Bronchial epithelial cell (primary cell): ENCODE measurements around the gene HDAC4. TPM values are rescaled to one million over a fixed set of nuclear protein-coding genes. Genes with fewer than 3 reads are reported as not detected.

ENCODE experiments used
- DNase-seq: peaks from one replicate; pipeline ENCODE4 v3.0.0-alpha.2; 2010; ENCODE audit warnings: low read depth
- FAIRE-seq: peaks from 2 replicates; lab custom pipeline; 2011; peaks lifted over from hg19 to GRCh38; lab: Jason Lieb, UNC
- H3K27me3 ChIP-seq: 2 replicates; pipeline ENCODE4 v1.5.1; 2011; ENCODE audit warnings: low read length; ENCODE audit not compliant: control insufficient read depth, insufficient read depth
- H3K36me3 ChIP-seq: 2 replicates; pipeline ENCODE4 v1.5.1; 2011; ENCODE audit warnings: low read length; ENCODE audit not compliant: control insufficient read depth, insufficient read depth
- H3K4me3 ChIP-seq: 2 replicates; pipeline ENCODE4 v1.5.1; 2011; ENCODE audit warnings: mild to moderate bottlenecking, low read depth, low read length, control low read depth
- total RNA-seq: library from RNA; depleted of rRNA; stranded (reverse); fragments of >200 nt; gene quantifications from 2 replicates; pipeline ENCODE4 v1.2.1, GENCODE V29; 2014
- TF ChIP-seq, protein P1 (sequence below): IDR thresholded peaks from 2 replicates; pipeline ENCODE4 v1.5.1; 2011; ENCODE audit warnings: mild to moderate bottlenecking, moderate library complexity, low read length, control low read depth, inconsistent platforms; ENCODE audit not compliant: insufficient read depth, severe bottlenecking

The HDAC4 gene
- total RNA-seq, 1 donor from 2014 or later = 5.3 TPM

DNA sequence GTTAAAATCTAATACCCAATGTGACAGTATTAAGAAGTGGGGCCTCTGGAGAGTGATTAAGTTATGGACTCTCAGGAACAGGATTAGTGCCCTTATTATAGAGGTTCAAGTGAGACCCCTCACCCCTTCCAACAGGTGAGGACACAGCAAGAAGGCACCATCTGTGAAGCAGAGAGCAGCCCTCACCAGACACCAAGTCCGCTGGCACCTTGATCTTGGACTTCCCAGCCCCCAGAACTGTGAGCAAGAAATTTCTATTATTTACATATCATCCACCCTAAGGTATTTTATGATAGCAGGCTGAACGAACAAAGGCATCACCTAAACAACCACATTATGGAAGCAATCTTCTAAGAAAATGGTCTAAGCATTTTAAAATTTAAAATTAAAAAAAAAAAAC is 59.0 kb downstream of the HDAC4 start:
- TF ChIP-seq, protein P1, sequence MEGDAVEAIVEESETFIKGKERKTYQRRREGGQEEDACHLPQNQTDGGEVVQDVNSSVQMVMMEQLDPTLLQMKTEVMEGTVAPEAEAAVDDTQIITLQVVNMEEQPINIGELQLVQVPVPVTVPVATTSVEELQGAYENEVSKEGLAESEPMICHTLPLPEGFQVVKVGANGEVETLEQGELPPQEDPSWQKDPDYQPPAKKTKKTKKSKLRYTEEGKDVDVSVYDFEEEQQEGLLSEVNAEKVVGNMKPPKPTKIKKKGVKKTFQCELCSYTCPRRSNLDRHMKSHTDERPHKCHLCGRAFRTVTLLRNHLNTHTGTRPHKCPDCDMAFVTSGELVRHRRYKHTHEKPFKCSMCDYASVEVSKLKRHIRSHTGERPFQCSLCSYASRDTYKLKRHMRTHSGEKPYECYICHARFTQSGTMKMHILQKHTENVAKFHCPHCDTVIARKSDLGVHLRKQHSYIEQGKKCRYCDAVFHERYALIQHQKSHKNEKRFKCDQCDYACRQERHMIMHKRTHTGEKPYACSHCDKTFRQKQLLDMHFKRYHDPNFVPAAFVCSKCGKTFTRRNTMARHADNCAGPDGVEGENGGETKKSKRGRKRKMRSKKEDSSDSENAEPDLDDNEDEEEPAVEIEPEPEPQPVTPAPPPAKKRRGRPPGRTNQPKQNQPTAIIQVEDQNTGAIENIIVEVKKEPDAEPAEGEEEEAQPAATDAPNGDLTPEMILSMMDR = no peak
- no peak for FAIRE-seq

DNA sequence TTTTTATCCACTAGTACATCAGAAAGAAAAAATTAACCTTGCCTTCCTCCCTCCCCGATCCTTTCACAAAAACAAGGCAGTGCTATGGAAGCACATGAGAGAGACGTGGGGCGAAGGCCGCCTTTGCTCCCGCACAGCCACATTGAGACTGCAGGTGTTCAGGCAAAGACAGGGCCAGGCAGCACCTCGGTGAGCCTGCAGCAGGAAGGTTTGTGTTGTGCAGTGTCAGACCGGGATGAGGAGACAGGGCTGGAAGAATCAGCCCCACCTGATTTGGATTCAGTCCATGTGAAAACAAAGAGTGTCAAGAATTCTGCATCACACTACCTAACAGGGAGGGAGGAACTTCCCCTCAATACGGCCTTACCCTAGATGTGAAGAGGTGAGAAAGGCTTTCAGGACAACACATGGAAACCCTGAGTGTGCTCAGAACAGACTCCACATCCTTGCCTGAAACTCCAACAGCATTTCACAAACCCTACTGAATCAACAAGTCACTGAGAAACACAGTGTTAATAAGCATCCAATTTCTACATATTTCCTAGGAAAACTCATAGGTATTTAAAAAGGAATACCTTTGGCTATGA is 59.6 kb downstream of the HDAC4 start:
- TF ChIP-seq, protein P1 = no peak
- DNase-seq = no peak
- no peak overlapping the region for H3K4me3 ChIP-seq
- no peaks in the 10 kb centered on the region for H3K27me3 ChIP-seq
- H3K36me3 ChIP-seq = no peaks in the 10 kb centered on the region
- no peak for FAIRE-seq

More for the DNA sequence above, 59.0 kb downstream of the HDAC4 start:
- Histone ChIP-seq H3K4me3 (no peak overlapping the region), H3K27me3 (no peaks in the 10 kb centered on the region), H3K36me3 (no peaks in the 10 kb centered on the region)
- DNase-seq = no peak

DNA sequence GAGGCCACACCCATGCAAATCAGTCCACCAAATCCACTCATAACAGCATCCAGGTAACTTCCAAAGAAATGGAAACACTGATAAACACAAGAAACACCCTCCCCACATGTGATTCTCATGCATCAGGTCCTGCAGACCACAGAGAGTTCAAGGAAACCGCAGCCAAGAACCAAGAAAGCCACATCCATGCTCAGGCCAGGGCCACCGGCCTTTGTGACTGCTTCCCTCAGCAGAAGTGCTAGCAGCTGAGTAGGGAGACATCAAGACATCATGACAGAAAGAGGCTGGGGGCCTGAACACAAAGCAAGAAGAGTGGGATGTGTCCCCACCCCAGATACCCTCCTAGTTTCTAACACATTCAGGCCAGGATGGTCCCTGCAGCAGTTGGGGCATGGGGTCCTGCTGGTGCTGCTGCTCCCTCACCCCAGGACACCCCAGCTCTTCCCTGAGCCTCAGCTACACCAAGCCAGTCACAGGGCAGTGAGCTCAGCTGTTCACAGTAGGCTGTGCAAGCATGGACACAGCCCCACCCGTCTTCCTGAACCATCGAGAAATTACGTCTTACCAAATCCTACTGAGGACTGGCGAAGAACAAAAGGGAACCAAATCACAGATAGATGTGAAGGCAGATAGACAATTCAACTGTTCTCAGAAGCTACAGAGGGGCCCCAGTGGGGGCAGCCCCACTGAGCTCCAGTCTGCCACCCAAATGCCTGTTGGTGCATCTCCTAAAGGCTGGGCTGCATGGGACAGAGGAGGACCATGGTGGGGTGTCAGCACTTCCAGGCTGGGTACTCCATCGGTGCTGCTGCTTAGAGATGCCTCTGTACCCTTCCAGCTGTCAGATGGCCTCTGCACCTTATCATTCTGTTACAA is 60.9 kb downstream of the HDAC4 start:
- TF ChIP-seq, protein P1 = no peak
- Histone ChIP-seq H3K4me3 (no peak overlapping the region), H3K27me3 (no peaks in the 10 kb centered on the region), H3K36me3 (no peaks in the 10 kb centered on the region)
- FAIRE-seq (no peak), DNase-seq (no peak)

DNA sequence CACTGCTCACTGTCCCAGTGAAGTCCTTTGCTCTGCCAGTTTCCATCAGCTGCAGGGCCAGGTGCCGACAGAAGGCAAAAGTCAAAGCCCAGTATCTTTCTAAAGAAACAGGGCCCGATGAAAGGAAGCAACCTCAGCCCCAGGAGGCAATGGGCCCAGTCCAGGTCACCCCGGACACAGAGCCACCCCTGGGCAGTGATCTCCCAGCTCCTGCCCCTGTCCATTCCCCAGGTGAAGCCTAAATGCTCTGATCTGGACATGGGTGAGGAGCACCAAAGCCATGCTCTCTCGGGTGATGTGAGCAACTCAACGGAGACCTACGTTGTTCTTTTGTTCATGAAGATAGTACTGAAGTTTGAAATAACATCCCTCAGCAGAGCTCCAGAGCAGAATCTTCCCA is 61.6 kb downstream of the HDAC4 start:
- no peaks in the 10 kb centered on the region for H3K27me3 ChIP-seq
- FAIRE-seq = no peak
- no peak overlapping the region for H3K4me3 ChIP-seq
- TF ChIP-seq, protein P1 = no peak
- no peak for DNase-seq
- H3K36me3 ChIP-seq = no peaks in the 10 kb centered on the region

DNA sequence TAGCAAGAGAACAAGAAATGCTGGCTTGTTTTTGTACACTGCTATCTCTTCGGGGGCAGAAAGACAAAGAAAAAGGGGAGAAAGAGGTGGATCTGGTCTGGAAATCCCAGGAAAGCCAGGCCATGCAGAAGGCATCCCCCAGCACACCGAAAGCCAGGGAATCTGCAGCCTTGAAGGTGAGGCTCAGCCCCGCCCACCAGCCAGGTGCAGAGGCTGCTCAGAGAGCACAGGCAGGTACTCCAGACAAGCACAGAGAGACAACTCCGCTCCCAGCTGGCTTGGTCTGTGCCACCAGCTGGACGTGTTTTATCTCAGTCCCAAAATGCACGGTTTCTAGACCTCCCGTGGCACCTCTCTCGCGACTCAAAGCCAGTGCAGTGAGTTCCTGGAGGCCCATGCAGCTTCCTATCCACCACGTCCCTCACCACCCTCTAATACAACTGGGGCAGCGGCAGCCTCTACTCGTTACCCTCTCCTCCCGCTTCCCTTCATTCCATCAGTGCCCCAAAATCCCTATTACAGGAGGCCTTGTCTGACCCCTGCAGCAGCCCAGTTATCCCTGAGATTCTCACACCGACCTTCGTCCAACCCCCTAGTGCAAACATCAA is 62.8 kb downstream of the HDAC4 start:
- Histone ChIP-seq H3K36me3 (no peaks in the 10 kb centered on the region), H3K4me3 (no peak overlapping the region), H3K27me3 (no peaks in the 10 kb centered on the region)
- DNase-seq (no peak), FAIRE-seq (peak; percentile 81)
- TF ChIP-seq, protein P1 = no peak
